Uterus (tissue), 2 donors: ENCODE measurements around the gene STT3A.

Source experiments
- CTCF ChIP-seq, 4 experiments: fragments of 200-600 bp in 2 of 4; fragments of 450-650 bp in 2 of 4; sonication (generic) in 2 of 4; IDR thresholded peaks; one replicate each; pipeline ENCODE4 v1.5.1; 2016 to 2019; ENCODE audit warnings: antibody characterized with exemption in 4 of 4, mild to moderate bottlenecking in 2 of 4, moderate library complexity in 1 of 4
- POLR2A ChIP-seq, 2 donors: fragments of 450-650 bp; IDR thresholded peaks; one replicate each; pipeline ENCODE4 v1.6.1; 2016; ENCODE audit warnings: antibody characterized with exemption in 2 of 2, mild to moderate bottlenecking in 1 of 2, moderate library complexity in 1 of 2

GRCh38 chr11:125554038-125554437, 38.6 kb upstream of the STT3A start:
- TF ChIP-seq POLR2A (IDR thresholded peaks at IDR 0.05) = no peak
- TF ChIP-seq CTCF (IDR thresholded peaks at IDR 0.05) = no peak
